ENCODE data around the gene ZNRF3. TPM values are rescaled to one million over a fixed set of nuclear protein-coding genes. Genes with fewer than 3 reads are reported as not detected.

ZNRF3 gene
- total RNA-seq, 2 donors from 2014 or later = 7.9 to 11.5 TPM

DNA sequence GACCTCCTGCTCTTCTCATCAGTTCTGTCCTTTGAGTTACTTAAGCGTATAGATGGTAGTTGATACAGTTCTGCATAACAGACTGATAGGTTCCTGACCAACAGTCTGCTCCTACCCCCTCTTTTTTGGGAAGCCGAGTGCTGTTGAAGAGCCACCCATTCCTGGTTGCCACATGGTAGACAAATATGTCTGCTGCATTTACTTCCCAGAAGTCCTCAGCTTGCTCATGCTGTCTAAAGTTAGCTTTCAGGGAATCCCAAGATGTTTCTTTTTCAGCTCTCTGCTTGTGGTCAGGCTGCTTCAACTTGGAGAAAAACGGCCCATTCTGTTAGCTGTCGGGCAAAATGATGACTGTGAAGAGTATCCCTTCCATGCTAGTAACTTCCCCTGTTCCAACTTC lies 129.6 kb downstream of the ZNRF3 start:
- H3K27ac ChIP-seq = no peak overlapping the region
- H3K9me3 ChIP-seq = no peaks in the 10 kb centered on the region
- no peak overlapping the region for H3K4me3 ChIP-seq
- TF ChIP-seq, protein P1, sequence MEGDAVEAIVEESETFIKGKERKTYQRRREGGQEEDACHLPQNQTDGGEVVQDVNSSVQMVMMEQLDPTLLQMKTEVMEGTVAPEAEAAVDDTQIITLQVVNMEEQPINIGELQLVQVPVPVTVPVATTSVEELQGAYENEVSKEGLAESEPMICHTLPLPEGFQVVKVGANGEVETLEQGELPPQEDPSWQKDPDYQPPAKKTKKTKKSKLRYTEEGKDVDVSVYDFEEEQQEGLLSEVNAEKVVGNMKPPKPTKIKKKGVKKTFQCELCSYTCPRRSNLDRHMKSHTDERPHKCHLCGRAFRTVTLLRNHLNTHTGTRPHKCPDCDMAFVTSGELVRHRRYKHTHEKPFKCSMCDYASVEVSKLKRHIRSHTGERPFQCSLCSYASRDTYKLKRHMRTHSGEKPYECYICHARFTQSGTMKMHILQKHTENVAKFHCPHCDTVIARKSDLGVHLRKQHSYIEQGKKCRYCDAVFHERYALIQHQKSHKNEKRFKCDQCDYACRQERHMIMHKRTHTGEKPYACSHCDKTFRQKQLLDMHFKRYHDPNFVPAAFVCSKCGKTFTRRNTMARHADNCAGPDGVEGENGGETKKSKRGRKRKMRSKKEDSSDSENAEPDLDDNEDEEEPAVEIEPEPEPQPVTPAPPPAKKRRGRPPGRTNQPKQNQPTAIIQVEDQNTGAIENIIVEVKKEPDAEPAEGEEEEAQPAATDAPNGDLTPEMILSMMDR (IDR thresholded peaks at IDR 0.05) = no peak
- no peak for DNase-seq (ENCODE audit: low spot score)
- peaks cover 0 to 20% of the 10 kb centered on the region in 2 donors for H3K4me1 ChIP-seq
- H3K36me3 ChIP-seq = no peaks in the 10 kb centered on the region
- no peaks in the 10 kb centered on the region for H3K27me3 ChIP-seq

DNA sequence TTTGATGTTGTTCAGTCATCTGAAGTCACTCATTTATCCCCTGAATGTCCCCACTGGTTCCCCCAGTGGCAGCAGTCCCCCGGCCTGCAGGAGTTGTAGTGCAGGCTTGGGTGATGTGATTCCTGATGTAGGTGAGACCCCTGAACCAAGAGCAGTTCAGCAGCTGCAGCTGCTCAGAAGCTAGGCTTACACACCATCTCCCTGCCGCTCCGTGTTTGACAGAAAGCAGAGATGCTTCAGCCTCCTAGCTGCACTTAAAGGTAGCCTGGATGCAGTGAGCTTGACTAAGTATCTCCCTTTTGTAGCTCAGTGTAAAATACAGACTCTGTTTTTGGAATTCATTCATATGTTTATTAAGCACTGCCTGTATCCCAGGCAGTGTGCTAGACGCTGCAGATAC lies 130.9 kb downstream of the ZNRF3 start:
- no peak overlapping the region for H3K27ac ChIP-seq
- H3K9me3 ChIP-seq = no peaks in the 10 kb centered on the region
- H3K4me3 ChIP-seq = no peak overlapping the region
- TF ChIP-seq, protein P1 (IDR thresholded peaks at IDR 0.05) = no peak
- peaks cover 0 to 20% of the 10 kb centered on the region in 2 donors for H3K4me1 ChIP-seq
- H3K27me3 ChIP-seq = no peaks in the 10 kb centered on the region
- DNase-seq (ENCODE audit: low spot score) = no peak
- H3K36me3 ChIP-seq = no peaks in the 10 kb centered on the region

DNA sequence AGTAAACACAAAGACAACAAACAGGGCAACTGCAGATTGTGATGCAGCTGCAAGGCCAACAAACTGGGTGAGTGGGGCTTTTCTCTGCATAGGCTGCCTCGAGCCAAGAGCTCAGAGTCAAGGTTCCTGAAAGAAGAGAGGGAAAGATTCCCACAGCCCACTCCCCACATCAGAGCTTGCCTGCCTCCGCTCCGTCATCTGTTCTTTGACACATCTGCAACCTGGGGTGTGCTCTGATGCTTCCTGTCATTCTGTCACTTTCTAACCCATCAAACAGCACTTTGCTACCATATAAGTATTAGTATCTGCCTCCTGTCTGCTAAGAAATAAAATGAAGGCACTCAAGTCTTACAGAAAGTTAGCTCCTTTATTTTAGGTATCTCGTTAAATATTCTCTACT lies 131.4 kb downstream of the ZNRF3 start:
- peaks cover 0 to 20% of the 10 kb centered on the region in 2 donors for H3K4me1 ChIP-seq

DNA sequence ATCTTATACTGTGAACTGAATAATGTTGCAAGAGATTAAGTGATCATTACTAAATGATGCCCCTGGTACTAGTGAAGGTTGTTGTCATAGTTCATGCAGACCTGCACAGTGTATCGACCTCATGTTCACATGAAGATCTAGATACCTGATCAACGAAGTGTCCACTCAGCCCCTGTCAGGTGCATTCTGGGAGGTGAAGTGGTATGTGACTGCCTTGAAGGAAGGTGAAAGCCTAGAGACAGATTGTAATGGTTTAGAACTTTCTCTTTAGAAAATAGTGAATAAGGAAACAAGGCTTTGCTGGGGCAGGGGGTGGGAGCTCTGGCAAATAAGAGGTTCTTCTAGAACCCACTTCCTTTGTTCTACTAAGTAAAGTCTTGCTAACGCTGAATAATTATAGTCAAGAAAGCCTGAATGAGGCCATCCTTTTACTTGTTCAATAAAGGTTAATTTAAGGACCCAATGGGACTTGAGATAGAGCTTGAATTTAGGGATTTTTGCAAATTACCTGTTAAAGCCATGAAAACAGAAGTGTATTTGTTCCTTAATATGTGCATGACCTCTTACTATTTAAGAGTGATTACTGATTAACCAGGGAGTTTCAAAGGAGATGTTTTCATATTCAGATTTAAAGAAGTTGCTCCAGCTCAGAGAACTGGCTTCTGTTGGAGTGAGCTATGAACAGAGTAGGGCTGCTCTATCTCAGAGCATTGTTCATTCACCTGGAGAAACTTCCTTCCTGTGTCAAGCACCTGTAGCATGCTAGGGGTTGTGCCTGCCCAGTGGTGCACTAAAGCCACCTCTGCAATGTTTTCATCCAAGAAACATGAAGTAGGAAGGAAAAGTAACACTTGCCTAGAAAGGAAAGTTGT lies 132.9 kb downstream of the ZNRF3 start:
- no peaks in the 10 kb centered on the region for H3K27me3 ChIP-seq
- H3K4me3 ChIP-seq = no peak overlapping the region
- H3K9me3 ChIP-seq = no peaks in the 10 kb centered on the region
- H3K36me3 ChIP-seq = no peaks in the 10 kb centered on the region
- H3K27ac ChIP-seq = no peak overlapping the region
- peaks cover 0 to 16% of the 10 kb centered on the region in 2 donors for H3K4me1 ChIP-seq
- no peak for DNase-seq (ENCODE audit: low spot score)
- TF ChIP-seq, protein P1 (IDR thresholded peaks at IDR 0.05) = no peak

More for the DNA sequence above, 131.4 kb downstream of the ZNRF3 start:
- no peaks in the 10 kb centered on the region for H3K9me3 ChIP-seq
- TF ChIP-seq, protein P1 (IDR thresholded peaks at IDR 0.05) = no peak
- H3K27ac ChIP-seq = no peak overlapping the region
- DNase-seq (ENCODE audit: low spot score) = no peak
- no peaks in the 10 kb centered on the region for H3K36me3 ChIP-seq
- no peaks in the 10 kb centered on the region for H3K27me3 ChIP-seq
- no peak overlapping the region for H3K4me3 ChIP-seq

DNA sequence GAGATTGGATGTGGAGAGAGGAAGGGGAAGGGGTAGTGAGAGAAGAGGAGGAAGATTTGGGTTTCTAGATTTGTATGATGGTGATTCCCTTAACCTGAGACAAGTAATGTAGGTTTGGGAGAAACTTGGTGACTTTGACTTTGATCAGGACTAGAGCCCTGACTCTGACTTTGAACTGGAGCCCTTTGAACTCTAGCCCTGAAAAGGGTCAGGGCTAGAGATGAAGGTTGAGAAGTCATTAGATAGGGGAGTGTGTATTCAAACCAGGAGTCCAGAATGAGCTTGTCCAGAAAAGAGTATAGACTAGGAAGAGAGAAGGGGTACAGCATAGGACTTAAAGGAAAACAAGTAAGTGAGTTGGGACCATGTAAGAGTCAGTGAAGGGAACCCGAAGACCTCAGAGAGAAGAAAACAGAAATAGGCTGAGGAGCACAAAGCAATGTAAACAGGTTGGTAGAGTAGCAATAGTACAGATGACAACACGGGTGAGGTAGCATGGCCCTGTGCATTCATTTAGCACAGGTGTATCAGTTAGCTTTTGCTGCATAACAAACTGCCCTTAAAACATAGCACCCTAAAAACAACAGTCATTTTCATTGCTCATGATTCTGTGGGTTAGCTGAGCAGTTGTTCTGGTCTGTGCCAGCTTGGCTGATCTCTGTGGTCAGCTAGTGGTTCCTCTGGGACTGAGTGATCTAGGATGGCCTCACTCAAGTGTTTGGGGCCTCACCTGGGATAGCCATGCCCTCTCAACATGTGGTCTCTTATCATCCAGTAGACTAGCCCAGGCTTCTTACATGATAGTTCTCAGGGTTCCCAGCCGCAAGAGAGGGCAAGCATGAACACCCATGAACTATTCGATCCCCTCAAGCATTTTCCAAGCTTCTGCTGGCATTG lies 135.2 kb downstream of the ZNRF3 start:
- Histone ChIP-seq H3K27ac (no peak overlapping the region), H3K9me3 (no peaks in the 10 kb centered on the region)

More for the DNA sequence above, 135.2 kb downstream of the ZNRF3 start:
- Histone ChIP-seq H3K4me3 (no peak overlapping the region), H3K4me1 (peaks cover 0 to 13% of the 10 kb centered on the region in 2 donors), H3K27me3 (no peaks in the 10 kb centered on the region), H3K36me3 (no peaks in the 10 kb centered on the region)
- TF ChIP-seq, protein P1 (IDR thresholded peaks at IDR 0.05) = no peak
- no peak for DNase-seq (ENCODE audit: low spot score)

Measured in right atrium auricular region (tissue), 2 donors.